Amygdala (tissue), 56 donors: Measurements from ENCODE around the gene GRIN2A.

Experiments
- DNase-seq, 56 donors: peaks; one replicate each; lab custom pipeline; 2025; lab: John Stamatoyannopoulos, UW

GRIN2A gene

DNA sequence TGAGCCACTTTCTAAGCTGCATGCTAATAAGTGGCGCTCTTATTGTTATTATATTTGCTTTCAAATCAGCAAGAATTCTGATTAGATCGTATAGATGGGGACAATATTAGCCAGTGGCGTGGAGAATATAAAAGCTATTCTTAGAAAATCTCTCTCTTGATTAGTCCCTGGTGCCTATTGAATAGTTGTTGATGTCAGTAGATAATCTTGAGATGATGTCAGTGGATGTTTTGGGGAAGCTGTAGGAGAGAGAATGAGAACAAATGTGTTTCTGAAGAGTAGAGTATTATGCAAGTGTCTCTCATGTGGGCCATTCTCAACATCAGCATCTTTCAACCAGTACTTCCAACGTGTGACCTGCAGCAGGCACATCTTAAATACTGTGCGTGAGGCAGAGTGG is 445.7 kb downstream of the GRIN2A start:
- no peak for DNase-seq

GRCh38 chr16:9723136-9723535 is 459.1 kb downstream of the GRIN2A start:
- no peak for DNase-seq

GRCh38 chr16:9713907-9714306 is 468.3 kb downstream of the GRIN2A start:
- DNase-seq, result no peak

GRCh38 chr16:9713156-9713555 is 469.1 kb downstream of the GRIN2A start:
- no peak for DNase-seq

DNA sequence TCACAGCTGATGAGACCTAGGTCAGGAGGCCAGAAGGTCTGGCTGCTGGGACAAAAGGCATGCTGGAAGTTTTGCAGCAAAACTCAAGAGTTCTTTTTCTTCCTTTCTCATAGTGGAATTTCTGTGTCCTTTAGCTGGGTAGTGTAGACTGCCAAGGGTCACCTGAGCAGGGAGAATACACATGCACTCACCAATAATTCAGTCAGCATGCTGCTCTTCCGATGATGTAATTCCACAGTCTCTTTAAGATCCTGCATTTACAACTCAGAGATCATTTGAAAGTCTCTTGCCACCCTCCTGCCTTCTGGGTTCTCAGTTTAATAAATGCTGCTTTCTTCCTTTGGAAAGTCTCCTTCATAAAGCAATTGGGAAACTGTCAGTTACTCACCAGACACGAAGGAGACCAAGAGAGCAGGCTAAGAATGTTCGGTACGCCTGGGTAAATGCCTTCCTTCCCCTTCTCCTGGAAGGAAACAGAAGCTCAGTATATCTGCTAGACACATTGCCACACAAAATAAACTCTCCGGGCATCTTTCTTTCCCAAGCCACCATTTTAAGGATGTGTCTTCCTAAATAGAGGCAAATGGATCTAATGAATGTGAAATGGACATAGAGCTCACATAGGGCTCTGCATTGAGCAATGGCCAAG is 473.1 kb downstream of the GRIN2A start:
- no peak for DNase-seq

GRCh38 chr16:9706217-9706836 is 475.9 kb downstream of the GRIN2A start:
- no peak for DNase-seq

- no peak for DNase-seq
Observed at GRCh38 chr16:9703731-9704130, 478.5 kb downstream of the GRIN2A start.
